GM20000 (cell line): Measurements from ENCODE around the gene FLNB.
A peak's percentile ranks its signal among the peaks of the same experiment; 100 is the strongest.

ENCODE experiments used
- DNase-seq: peaks from one replicate; pipeline ENCODE4 v3.0.0; 2012; ENCODE audit warnings: low spot score
- CTCF ChIP-seq: IDR thresholded peaks from 2 replicates; pipeline ENCODE4 v1.5.1; 2012; ENCODE audit warnings: mild to moderate bottlenecking, control low read depth; ENCODE audit errors: extremely low read depth, missing control alignments

FLNB gene

GRCh38 chr3:57992452-57993213, 15.6 kb upstream of the FLNB start:
- no peak for DNase-seq
- no peak for TF ChIP-seq CTCF

DNA sequence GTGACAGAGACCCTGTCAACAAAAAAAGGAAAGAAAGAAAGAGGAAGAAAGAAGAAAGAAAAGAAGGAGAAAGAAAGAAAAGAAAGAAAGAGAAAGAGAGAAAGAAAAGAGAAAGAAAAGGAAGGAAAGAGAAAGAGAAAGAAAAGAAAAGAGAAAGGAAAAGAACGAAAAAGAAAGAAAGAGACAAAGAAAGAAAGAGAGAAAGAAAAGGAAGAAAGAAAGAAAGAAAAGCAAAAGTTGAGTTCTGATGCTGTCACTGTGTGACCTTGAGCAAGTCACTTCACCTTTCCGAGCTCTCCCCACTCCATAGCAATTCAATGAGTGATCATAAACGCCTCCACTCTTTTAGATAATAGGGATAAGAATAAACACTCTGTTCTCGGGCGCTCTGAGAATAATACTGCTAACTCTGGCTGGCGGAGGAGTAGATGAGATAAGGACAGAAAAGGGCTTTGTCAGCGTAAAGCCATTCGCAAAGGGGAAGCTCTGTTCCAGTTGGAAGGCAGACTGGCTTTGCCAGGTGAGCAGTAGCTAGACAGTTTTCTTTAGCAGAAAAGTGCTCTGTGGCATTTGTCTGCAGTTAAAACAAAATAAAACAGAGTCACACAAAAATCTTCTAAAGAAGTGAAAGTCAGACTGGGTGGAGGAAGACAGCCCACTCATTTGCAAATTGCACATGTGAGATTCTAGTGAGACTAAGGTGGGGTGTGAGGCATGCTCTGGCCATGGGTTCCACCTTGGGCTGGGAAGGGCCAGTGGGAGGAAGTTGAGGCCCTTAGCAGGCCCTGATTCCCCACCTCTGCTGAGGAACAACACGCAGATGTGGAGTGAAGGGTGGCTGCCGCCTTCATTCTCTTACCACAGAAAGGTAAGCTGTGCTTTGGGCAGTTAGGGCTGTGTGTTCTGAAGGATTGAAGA, 9.6 kb upstream of the FLNB start:
- no peak for TF ChIP-seq CTCF
- peak; percentile 56 for DNase-seq

DNA sequence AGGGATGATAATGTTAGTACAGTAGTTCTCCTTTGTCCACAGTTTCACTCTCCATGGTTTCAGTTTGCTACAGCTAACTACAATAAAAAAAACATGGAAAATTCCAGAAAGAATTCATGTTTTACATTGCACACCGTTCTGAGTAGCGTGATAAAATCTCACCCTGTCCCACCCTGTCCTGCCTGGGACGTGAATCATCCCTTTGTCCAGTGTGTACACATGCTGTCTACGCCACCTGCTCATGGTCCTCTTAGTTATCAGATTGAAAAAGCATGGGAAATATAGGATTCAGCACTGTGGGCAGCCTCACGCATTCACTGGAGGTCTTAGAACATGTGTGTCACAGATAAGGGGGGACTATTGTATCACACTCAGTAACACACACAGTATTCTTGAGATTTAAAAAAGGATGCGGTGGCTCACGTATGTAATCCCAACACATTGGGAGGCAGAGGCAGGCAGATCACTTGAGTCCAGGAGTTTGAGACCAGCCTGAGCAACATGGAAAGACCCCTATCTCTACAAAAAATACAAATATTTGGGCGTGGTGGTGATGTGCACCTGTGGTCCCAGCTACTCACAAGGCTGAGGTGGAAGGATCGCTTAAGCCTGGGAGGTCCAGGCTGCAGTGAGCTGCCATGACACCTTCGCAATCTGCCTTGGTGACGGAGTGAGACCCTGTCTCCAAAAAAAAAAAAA, 8.7 kb upstream of the FLNB start:
- no peak for TF ChIP-seq CTCF
- no peak for DNase-seq

GRCh38 chr3:58000306-58001085, 7.7 kb upstream of the FLNB start:
- no peak for DNase-seq

GRCh38 chr3:58001086-58001467, 7.1 kb upstream of the FLNB start:
- no peak for TF ChIP-seq CTCF
- DNase-seq: no peak

More at GRCh38 chr3:58000306-58001085, 7.7 kb upstream of the FLNB start:
- no peak for TF ChIP-seq CTCF

DNA sequence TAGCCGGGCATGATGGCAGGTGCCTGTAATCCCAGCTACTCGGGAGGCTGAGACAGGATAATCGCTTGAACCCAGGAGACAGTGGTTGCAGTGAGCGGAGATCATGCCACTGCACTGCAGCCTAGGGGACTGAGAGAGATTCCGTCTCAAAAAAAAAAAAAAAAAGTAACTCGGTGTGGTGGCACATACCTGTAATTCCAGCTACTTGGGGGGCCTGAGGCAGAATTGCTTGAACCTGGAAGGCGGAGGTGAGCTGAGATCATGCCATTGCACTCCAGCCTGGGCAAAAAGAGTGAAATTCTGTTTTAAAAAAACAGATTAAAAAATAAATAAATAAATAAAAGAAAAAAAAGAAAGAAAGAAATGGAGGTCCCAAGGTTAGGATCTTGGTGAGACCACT, 6.2 kb upstream of the FLNB start:
- no peak for TF ChIP-seq CTCF
- no peak for DNase-seq
